Breast epithelium (tissue), 3 donors: ENCODE data around the gene LMTK2.

Experiments
- CTCF ChIP-seq, 3 donors: fragments of 450-650 bp; IDR thresholded peaks; one replicate each; pipeline ENCODE4 v1.5.1; 2016 to 2017; ENCODE audit warnings: antibody characterized with exemption in 3 of 3, mild to moderate bottlenecking in 3 of 3, moderate library complexity in 3 of 3
- POLR2A ChIP-seq: fragments of 450-650 bp; IDR thresholded peaks from one replicate; pipeline ENCODE4 v1.6.1; 2016; ENCODE audit warnings: antibody characterized with exemption, mild to moderate bottlenecking, moderate library complexity

DNA sequence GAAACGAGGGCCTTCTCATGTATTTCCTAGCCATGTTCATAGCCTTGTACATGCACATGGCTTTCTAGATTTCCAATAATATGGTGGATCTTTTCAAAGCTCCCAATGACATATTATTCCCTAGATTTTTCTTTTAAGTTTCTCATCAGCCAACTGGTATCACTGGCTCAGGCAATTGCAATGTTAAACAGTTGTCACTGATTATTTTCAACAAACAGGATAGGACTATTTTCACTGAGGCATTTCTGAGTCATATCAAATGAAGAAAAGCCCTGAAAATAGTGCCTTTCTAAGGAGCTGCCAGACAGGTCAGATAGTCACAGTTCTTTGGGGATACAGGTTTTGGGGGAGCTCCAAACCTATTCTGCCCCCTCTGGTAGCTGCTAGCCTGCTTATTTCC is 4.5 kb upstream of the LMTK2 start:
- TF ChIP-seq POLR2A: no peak
- TF ChIP-seq CTCF (IDR thresholded peaks at IDR 0.05): no peak
